ENCODE measurements around the gene ADARB2. TPM values are rescaled to one million over a fixed set of nuclear protein-coding genes. Genes with fewer than 3 reads are reported as not detected.

The ADARB2 gene
- total and polyA plus RNA-seq, 7 donors: 0.05 to 0.39 (median 0.15) TPM; not detected in 2

DNA sequence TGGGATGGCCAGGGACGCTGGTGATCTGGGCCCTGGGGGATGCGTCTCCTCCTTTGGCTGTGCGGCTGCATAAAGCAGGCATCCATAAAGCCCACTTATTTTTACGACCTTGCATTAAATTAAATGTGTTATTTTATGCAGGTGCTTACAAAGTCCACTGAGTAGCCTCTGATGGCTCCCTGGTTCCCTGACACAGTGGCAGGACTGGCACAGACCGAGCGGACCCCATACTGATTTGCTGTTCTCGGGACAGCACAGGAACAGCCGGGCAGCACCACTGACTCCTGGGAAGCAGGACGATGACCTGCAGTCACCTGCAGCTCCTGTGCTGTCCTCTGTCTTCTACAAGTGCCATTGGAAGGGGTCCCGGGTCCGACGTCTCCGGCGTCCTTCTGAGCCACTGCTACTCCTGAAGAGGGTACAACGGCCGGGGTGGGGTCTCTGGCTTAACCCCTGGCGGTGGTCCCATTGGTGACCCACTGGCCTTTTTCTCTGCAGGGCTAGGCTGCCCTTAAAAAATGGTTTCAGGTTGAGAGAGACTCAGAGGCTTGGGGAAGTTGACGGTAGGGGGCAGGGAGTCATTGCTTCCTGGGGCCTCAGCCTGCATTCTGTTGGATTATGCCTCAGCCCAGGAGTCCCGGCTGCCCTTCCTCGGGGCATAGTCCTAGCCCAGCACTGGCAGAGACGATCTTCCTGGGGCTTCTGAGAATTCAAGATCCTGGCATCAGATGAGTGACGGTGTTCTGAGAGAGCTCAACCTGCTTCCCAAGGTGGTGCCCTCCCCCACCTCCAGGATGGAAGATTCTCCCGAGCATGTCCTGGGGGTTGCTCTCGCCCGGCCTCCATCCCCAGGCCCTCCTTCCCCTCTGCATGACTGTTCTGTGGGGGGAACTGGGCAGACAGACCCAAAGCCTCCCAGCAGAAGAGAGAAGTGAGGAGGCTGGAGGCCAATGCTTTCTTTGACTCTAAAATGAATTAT is 330.1 kb downstream of the ADARB2 start:
- Histone ChIP-seq H3K4me3 (no peak overlapping the region), H3K27ac (no peak overlapping the region), H3K36me3 (ENCODE audit: insufficient read depth in 1 of 2, low read depth in 1 of 2) (no peaks in the 10 kb centered on the region), H3K4me1 (no peaks in the 10 kb centered on the region), H3K9me3 (no peaks in the 10 kb centered on the region), H3K27me3 (ENCODE audit: insufficient read depth in 3 of 3, low read length in 2 of 3) (no peaks in the 10 kb centered on the region)
- WGBS, 3 donors: 71 to 80% (median 78%) methylated on average over 25 of the region's 25 CpGs
- intact Hi-C loops (cut with DNase I): no loop called here
- DNase-seq: no peak
- no peak for ATAC-seq
- TF ChIP-seq CTCF (IDR thresholded peaks at IDR 0.05): no peak

DNA sequence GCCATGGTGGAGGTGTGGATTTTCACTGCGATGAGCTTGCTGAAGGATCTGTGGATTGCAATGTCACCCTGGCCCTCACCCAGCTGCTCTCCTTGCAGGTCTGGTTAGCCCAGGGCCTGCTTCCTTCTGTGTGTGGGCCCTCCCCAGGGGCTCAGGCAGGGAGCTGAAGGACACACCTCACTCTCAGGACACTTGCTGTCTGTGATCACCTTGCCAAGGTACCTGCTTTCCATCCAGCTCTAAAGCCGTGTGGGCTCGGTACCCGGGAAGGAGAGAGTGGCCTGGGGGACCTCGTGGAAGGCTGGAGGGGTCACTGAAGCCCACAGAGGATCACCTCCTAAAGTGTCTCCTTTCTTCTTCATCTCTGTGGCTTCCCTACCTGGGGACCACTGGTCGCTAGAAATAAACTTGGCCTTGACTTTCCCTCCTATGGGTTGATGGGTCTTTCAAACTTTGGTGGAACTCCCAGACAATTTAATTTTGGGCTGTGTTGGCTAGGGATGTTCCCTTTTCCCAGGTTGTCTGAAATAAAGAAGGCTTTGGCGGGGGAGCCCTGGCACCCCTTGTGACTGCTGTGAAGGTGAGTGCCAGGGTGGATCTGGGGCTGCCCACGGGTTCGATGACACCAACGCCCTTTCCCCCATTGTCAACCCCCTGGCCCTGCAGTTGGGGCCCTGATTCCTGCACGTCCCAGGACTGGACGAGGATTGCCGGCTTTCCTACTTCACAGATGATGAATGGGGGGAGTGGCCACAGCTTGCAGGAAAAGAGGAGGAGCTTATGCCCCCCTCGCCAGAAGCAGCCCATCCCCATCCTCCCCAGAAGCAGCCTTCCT is 331.0 kb downstream of the ADARB2 start:
- Histone ChIP-seq H3K27ac (no peak overlapping the region), H3K4me1 (no peaks in the 10 kb centered on the region), H3K4me3 (no peak overlapping the region), H3K27me3 (ENCODE audit: insufficient read depth in 3 of 3, low read length in 2 of 3) (peaks cover 0 to 2% (median 0%) of the 10 kb centered on the region in 3 donors), H3K36me3 (ENCODE audit: insufficient read depth in 1 of 2, low read depth in 1 of 2) (no peaks in the 10 kb centered on the region), H3K9me3 (no peaks in the 10 kb centered on the region)
- no peak for DNase-seq
- 72 to 77% (median 76%) methylated on average over 14 of the region's 14 CpGs for WGBS, 3 donors
- ATAC-seq: no peak
- intact Hi-C loops (cut with DNase I): no loop called here
- no peak for TF ChIP-seq CTCF (IDR thresholded peaks at IDR 0.05)

- DNase-seq (no peak), ATAC-seq (no peak)
- intact Hi-C loops (cut with DNase I): no loop called here
- Histone ChIP-seq H3K4me3 (no peak overlapping the region), H3K36me3 (ENCODE audit: insufficient read depth in 1 of 2, low read depth in 1 of 2) (no peaks in the 10 kb centered on the region), H3K27me3 (ENCODE audit: insufficient read depth in 3 of 3, low read length in 2 of 3) (peaks cover 0 to 2% (median 0%) of the 10 kb centered on the region in 3 donors), H3K27ac (no peak overlapping the region), H3K4me1 (no peaks in the 10 kb centered on the region), H3K9me3 (no peaks in the 10 kb centered on the region)
- WGBS, 3 donors: 84 to 88% (median 87%) methylated on average over 29 of the region's 29 CpGs
- TF ChIP-seq CTCF (IDR thresholded peaks at IDR 0.05): no peak
These were observed 332.7 kb downstream of the ADARB2 start for GRCh38 chr10:1404323-1405260.
